Measurements from ENCODE around the gene ABHD15.

ABHD15 gene, protein sequence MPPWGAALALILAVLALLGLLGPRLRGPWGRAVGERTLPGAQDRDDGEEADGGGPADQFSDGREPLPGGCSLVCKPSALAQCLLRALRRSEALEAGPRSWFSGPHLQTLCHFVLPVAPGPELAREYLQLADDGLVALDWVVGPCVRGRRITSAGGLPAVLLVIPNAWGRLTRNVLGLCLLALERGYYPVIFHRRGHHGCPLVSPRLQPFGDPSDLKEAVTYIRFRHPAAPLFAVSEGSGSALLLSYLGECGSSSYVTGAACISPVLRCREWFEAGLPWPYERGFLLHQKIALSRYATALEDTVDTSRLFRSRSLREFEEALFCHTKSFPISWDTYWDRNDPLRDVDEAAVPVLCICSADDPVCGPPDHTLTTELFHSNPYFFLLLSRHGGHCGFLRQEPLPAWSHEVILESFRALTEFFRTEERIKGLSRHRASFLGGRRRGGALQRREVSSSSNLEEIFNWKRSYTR

DNA sequence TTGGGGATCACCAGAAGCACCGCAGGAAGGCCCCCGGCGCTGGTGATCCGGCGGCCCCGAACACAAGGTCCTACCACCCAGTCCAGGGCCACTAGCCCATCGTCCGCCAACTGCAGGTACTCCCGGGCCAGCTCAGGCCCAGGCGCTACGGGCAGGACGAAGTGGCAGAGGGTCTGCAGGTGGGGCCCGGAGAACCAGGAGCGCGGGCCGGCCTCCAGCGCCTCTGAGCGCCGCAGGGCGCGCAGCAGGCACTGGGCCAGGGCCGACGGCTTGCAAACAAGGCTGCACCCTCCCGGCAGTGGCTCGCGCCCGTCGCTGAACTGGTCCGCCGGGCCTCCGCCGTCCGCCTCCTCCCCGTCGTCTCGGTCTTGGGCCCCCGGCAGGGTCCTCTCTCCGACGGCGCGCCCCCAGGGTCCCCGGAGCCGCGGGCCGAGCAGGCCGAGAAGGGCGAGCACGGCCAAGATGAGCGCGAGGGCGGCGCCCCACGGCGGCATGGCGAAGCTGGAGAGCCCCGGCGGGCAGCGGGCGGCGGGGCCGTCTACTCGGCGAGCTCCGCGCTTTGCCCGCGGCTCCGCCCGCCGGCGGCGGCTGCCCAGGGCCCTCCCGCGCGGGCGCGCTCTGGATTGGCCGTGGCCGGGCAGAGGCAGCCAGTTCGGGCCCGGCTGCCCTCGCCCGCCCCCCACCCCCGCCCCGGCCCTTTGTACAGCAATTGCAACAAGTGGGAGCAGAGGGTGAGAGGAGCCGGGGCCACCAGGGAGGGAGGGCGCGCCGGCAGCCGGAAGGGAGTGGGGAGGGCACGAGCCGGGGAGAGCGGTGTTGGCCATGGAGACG is at the start of gene ABHD15:
ABHD15 (minus strand) TSS at position 565 of the 831 bp plus-strand sequence; CDS start at position 494, 71 bp downstream.
- DNase-seq: no peak

GRCh38 chr17:29615492-29616299 is 48.9 kb upstream of the ABHD15 start:
- no peak for DNase-seq

DNA sequence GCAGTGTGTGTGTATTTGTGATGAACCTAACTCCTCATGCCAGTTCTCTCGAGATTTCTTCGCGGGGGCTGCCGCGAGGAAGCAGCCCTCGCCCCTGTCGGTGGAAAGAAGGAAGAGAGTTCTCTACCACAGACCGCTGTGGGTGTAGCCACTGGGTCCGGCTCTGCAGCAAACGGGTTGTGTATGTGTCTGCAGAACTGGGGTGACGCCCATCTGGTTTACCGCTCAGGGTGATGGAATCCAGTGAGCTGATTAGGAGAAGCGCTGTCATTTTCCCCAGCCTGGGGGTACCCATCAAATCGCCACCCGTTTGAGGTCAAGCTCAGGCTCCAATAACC is 48.2 kb upstream of the ABHD15 start:
- DNase-seq: no peak

GRCh38 chr17:29614349-29615047 is 47.7 kb upstream of the ABHD15 start:
- no peak for DNase-seq

DNA sequence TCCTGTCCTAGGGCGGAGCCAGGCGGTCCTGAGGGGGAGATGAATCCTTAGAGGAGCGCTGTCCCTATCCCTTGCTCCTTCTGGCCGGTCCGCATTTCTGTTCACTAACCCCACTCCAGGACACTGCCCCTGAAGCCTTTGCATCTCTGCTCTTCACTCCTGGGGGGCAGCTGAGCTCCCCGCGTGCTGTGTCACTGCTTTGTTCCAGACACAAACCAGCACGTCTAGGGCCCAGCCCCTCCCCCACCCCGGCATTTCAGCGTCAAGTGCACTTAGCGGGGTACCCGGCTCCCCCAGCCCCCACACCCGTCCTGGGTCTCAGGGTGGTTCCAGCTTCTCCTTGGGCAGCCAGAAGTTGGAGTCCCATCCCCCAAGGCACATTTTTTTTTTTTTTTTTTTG is 47.0 kb upstream of the ABHD15 start:
- DNase-seq: no peak

DNA sequence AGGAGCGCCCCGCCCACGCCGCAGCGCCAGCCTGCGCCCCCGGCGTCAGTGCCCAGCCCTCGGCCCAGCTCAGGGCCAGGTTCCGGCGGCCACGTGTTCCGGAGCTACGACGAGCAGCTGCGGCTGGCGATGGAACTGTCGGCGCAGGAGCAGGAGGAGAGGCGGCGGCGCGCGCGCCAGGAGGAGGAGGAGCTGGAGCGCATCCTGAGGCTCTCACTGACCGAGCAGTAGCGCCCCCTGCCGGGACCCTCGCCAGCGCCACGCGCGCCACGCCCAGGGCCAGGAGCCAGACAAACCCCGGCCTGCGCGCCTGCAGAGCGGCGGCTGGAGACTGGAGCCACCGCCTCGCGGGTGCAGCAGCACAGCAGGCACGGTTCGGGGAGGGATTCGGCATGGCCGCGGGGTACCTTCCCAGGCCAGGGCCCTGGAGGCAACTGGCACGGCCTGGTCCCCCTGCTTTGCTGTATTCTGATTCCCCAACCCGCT is 46.6 kb upstream of the ABHD15 start:
- no peak for DNase-seq

- no peak for DNase-seq
Observed at GRCh38 chr17:29612404-29613280, 45.8 kb upstream of the ABHD15 start.

DNA sequence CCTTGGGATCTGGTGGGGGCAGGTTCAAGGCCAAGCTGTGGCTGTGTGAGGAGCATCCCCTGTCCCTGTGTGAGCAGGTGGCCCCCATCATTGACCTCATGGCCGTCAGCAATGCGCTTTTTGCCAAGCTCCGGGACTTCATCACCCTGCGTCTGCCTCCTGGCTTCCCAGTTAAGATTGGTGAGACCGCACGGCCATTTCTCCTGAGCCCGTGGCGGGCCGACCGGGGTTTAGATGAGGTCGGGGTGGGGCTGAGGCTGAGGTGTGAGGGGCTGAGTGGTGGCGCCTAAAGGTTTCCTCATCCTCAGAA is 45.2 kb upstream of the ABHD15 start:
- no peak for DNase-seq

DNA sequence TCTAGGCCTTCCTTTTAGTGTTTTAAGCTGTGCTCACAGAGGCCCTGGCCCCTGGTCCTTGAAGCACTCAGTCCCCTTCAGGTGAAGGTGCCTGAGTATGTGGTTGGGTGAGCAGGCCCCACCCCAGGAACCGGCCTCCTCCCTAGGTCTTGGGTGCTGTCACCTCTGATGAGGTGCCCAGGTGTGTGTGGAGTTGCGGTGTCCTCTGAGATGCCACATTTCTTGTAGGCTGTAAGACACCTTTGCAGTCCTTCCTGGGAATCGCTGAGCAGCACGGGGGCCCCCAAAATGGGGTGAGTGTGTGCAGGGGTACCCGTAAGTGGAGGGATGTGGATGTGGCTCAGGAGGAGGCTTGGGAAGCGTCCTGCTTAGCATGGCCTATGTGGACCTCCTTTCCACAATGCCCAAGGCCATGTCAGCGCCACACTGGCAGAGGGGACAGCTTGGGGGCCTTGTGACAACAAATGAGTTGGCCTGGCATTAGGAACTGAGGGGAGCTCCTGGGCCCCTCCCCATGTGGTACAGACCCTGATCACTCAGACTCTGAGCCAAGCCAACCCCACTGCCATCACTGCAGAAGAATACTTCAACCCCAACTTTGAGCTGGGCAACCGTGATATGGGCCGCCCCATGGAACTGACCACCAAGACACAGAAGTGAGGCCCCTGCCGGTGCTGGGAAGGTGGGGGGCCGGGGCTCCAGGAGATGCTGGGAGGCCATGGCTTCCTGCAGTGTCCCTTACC is 44.7 kb upstream of the ABHD15 start:
- DNase-seq: no peak

GRCh38 chr17:29610395-29610794 is 43.6 kb upstream of the ABHD15 start:
- DNase-seq: no peak

DNA sequence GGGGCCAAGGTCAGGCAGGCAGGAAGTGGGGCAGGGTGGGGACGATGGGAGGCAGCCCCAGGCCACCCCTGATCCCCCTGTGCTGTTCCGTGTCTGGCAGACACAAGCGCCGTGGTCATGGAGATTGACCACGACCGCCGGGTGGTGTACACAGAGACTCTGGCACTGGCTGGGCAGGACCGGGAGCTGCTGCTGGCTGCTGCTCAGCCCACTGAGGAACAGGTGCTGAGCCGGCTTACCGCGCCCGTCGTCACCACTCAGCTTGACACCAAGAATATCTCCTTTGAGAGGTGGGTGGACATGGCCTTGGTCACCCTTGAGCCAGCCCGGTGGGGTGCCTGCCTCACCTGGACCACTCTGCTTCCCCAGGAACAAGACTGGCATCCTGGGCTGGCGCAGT is 42.1 kb upstream of the ABHD15 start:
- no peak for DNase-seq

DNA sequence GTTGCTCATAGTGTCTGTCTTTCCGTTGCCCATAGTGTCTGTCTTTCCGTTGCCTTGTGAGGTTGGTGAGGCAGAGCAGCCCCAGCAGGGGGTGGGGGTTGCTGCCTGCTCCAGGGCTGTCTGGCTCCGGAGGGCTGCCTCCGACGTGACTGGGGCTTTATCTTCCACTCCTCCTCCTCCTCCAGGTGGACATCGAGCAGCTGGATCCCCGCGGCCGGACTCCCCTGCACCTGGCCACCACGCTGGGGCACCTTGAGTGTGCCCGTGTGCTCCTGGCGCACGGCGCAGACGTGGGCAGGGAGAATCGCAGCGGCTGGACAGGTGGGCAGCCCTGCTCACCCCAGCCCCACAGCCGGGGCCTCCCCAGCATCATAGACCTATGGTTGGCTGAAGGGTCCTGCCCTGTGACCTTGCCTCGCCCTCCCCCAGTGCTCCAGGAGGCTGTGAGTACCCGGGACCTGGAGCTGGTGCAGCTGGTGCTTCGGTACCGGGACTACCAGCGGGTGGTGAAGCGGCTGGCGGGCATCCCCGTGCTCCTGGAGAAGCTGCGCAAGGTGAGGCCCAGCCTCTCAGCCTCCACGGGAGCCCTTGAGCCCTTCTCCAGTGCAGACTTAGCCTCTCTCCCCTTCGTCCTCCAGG is 40.8 kb upstream of the ABHD15 start:
- DNase-seq: no peak

DNA sequence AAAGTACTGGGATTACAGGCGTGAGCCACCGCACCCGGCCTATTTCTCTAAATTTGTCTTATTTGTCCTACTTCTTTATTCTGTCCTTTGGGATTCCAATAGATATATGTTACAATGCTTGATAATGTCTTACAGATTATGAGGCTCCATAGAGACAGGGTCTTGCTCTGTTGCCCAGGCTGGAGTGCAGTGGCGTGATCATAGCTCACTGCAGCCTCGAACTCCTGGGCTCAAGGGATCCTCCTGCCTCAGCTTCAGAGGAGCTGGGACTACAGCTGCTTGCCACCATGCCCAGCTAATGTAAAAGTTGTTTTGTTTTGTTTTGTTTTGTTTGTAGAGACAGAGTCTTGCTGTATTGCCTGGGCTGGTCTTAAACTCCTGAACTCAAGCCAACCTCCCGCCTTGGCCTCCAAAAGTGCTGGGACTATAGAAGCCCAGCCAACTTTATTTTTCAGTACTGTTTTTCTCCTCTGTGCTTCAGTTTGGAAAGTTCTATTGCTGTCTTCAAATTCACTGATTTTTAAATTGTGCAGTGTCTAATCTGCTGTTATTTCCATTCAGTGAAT is 36.4 kb upstream of the ABHD15 start:
- DNase-seq: no peak

GRCh38 chr17:29597361-29598172 is 30.7 kb upstream of the ABHD15 start:
- no peak for DNase-seq

GRCh38 chr17:29596811-29597210 is 30.0 kb upstream of the ABHD15 start:
- DNase-seq: no peak

GRCh38 chr17:29595943-29596774 is 29.3 kb upstream of the ABHD15 start:
- DNase-seq: no peak

DNA sequence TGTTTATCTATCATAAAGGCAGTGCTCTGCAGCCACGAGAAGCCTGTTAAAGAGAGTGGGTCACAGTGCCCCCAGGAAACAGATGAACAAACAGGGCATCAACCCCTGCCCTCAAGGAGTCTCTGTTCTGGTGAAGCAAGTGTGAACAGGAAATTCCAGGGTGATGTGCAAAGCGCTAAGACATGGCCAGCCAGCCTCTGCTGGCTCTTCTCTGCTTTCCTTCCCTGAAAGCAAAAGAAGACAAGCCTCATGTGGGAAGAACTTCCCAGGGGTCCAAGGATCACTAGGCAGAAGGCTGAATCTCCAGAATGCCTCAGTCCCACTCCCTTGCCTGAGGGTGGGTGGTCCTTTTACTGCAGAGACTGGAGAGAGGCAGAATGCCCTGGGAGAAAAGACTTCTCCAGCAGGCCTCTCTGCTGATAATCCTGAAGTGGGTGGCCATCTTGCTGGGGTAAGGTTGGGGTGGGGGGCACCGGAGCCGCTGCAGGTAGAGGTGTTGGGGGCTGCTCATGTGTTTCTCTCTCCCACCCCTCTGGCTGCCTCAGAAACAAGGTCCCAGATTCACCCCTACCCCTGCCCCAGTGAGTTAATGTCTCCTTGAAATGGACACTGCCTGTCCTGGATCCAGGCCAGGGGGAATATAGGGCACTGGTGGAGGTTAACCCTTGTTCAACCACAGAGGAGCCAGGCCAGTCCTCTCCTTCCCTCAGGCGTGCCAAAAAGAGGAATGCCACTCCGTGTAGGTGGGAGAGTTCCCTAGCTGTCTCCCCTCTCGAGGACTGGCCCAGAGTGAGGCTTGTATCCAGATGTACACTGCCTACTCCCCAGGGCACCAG is 28.5 kb upstream of the ABHD15 start:
- DNase-seq: no peak

All from NCI-H1417 treated with DMSO at 0.1 percent for 48 hours (cell line).